GM18505 (cell line): ENCODE data around the gene ARFGEF3.
A peak's percentile ranks its signal among the peaks of the same experiment; 100 is the strongest.
"Not testable (repeated sequence)": the region's sequence is repeated elsewhere in the genome, so short reads cannot be mapped to it uniquely, and the experiment has no call there.

Experiments
- ATAC-seq: cut with Tn5 transposase; IDR thresholded peaks from one replicate; pipeline ENCODE4 v1.9.1; 2021; ENCODE audit not compliant: unreplicated experiment
- POLR2A ChIP-seq: IDR thresholded peaks from 4 replicates; pipeline ENCODE4 v1.6.1; 2011; ENCODE audit warnings: borderline replicate concordance; ENCODE audit not compliant: insufficient read depth, insufficient read length; ENCODE audit errors: extremely low read depth

The ARFGEF3 gene

GRCh38 chr6:138267971-138268895 lies 106.5 kb downstream of the ARFGEF3 start:
- ATAC-seq = no peak
- TF ChIP-seq POLR2A = no peak

DNA sequence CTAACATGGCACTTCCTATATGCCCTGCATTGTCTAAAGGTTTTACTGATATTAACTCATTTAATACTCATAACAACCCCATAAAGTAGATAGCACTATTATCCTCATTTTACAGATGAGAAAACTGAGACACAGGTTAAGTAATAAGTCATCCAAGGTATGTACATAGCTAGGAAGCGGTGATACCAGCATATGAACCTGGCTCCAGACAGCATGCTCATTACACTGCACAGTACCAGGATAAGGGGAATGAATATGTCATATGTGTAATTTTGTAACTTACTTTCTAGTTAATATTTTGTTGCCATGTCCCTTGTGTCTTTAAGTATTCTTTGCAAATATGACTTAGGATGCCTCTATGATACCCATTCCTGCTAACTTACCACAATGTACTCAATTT lies 109.7 kb downstream of the ARFGEF3 start:
- no peak for TF ChIP-seq POLR2A
- no peak for ATAC-seq

DNA sequence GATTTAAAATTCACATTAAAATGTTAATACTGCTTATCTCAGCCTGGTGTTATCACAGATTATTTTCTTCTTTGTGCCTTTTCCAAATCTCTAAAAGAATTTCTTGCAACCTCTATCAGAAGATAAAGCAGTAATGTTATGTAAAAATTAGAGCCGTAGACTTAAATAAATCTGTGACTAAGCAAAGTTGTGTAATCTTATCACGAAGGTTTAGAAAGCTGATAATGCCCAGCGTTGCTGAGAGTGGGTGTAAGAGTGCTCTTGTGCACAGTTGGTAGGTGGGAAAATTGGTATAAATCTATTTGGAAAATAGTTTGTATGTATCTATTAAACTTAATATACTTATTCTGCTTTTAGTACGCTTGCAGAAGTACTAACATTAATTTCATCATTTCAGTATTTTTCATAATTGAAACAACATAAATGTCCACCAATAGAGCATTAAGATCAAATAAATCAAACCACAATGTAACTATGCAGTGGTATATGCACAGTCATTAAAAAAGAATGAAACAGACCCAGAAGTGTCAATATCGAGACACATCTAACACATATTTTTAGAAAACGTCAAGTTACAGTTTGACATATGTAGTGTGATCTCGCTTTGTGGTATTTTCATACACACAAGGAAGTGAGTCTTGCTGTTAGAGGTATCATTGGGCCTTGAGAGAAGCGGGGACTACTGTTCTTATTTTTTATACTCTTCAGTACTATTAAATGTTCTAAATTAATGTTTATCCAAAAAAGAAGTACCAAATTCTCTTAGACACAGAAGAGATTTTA lies 111.0 kb downstream of the ARFGEF3 start:
- TF ChIP-seq POLR2A = no peak
- no peak for ATAC-seq

- no peak for ATAC-seq
- no peak for TF ChIP-seq POLR2A
These were observed 114.2 kb downstream of the ARFGEF3 start for GRCh38 chr6:138275976-138276375.

DNA sequence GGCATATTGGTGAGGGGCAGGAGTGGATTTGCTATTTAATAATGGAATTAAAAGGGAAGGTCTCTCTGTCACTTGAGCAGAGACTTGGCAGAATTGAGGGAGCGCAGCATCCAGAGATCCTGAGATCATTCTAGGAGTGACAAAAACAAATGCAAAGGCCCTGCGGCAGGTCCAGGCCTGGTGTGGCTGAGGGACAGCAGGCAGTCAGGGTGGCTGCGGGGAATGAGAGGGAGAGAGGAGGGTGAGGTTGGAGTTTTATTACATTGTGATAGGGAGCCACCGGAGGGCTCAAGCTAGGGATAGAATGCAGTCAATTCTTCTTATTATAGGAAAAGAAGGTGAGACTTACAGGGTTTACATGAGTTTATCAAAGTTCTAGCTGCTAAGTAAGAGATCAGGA lies 116.1 kb downstream of the ARFGEF3 start:
- no peak for ATAC-seq
- TF ChIP-seq POLR2A = no peak

DNA sequence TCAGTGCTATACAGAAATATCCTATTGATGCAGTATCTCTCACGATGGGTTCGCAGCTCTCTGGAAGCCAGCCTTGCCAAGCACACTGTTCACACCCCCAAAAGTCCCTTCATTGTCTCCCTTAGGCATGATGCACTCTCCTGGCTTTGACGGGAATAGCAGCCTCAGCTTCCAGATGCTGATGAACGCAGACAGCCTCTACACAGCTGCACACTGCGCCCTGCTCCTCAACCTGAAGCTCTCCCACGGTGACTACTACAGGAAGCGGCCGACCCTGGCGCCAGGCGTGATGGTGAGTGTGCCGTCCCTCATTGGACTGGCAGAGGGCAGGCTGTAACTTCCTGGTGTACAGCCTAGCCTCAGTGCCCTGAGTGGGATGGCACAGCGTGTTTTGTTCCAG lies 116.6 kb downstream of the ARFGEF3 start:
- no peak for ATAC-seq
- no peak for TF ChIP-seq POLR2A

DNA sequence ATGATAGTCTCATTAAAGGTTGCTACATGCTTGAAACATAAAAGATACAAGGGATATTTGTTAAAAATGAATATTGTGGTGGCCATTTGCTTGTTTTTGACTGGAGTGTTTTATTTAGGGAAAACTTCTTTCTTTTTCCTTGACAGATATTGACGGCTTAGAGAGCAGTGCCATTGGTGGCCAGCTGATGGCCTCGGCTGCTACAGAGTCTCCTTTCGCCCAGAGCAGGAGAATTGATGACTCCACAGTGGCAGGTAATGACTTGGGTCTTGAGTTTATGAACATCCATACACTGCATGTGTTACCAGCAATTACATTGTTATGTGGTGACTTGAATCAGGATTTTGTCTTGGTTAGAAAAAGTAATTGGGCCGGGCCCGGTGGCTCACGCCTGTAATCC lies 124.1 kb downstream of the ARFGEF3 start:
- ATAC-seq = no peak
- TF ChIP-seq POLR2A = no peak

DNA sequence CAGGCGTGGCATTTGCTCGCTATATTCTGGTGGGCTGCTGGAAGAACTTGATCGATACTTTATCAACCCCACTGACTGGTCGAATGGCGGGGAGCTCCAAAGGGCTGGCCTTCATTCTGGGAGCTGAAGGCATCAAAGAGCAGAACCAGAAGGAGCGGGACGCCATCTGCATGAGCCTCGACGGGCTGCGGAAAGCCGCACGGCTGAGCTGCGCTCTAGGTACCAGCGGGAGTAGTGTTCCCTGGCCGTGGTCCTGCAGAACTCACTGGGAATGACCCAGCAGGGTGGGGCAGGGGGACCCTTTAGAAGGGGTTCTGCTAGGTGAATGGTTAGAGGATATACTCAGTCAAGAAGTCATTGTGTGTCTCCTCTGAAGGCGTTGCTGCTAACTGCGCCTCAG lies 125.0 kb downstream of the ARFGEF3 start:
- TF ChIP-seq POLR2A = no peak
- no peak for ATAC-seq

DNA sequence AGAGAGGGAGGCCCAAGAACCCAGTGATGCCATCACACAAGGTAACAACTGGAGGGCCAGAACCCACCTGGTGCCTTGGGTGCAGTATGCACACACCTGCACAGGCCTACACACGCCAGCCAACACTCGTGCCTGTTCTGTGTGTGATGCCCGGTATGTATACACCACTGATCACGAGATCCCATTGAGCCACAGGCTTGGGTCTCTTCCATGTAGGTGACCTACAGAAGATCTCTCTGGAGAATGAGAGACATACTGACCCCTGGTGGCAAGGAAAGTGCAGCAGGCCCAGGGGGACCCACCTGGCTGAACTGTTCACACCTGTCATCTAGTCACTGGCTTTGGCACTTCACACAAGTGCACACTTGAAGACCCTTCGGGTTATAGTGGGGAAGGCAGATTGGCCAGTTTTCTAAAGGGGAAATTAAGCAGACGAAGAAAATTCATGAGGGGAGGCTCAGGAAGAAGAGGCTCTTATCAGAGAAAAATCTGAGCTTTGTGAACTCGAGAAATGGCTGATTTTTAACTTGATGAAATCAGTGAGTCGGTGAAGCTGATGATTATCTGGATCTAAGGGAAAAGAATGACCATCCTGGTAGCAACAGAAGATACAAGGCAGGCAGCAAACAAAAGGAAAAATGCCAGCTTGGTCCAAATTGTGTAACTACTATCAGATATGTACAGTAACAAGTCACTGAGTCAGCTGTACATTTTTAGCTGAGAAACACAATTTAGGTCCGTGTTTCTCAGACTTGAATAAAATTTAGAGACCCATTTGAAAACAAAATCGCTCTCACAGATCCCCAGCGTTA lies 125.6 kb downstream of the ARFGEF3 start:
- TF ChIP-seq POLR2A = no peak
- ATAC-seq = peak; percentile 64

- ATAC-seq = not testable (repeated sequence)
These were observed 126.8 kb downstream of the ARFGEF3 start for GRCh38 chr6:138288428-138289085.

- no peak for TF ChIP-seq POLR2A
- no peak for ATAC-seq
These were observed 128.0 kb downstream of the ARFGEF3 start for GRCh38 chr6:138289739-138290138.

GRCh38 chr6:138290423-138290962 lies 128.8 kb downstream of the ARFGEF3 start:
- TF ChIP-seq POLR2A = no peak
- ATAC-seq = no peak

DNA sequence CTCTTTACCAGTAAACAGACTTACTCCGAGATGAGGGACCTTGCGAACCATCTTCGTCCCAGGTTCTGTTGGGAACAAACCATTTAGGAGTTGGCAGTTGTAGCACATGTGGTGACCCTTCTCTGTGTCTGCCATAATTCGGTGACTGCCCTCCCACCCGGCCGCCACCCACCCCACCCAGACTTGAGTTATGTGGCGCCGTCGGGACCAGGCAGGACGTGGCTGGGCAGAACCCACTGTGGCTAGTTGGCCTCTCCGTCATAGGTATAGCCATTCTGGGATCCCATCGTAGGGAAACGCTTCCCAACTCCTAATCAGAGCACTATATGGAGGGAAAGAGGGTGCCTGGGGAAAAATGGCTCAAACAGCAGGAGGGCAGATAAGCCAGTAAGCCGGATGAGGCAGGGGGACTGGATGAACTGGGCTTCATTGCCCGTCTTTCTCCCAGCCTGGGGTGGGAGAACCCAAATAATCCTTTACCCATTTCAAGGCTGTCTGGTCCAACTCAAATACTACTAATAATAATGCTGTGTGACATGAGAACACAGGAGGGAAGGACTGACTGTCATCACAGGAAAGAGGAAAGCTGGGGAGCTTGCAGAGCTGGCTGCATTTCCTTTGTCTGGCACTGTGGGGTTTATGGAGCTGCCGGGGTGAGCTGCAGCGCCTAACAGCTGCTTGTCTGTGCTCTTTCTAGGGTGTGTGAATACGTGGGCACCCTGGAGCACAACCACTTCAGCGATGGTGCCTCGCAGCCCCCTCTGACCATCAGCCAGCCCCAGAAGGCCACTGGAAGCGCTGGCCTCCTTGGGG lies 129.5 kb downstream of the ARFGEF3 start:
- ATAC-seq = no peak
- no peak for TF ChIP-seq POLR2A

- no peak for ATAC-seq
- no peak for TF ChIP-seq POLR2A
These were observed 130.1 kb downstream of the ARFGEF3 start for GRCh38 chr6:138291849-138292181.
